PFSK-1 (cell line): Measurements from ENCODE around the gene MEGF11.

Source experiments
- POLR2AphosphoS5 ChIP-seq: IDR thresholded peaks from 2 replicates; pipeline ENCODE4 v1.6.1; 2012; ENCODE audit warnings: low read depth, mild to moderate bottlenecking, control low read depth, low read length, moderate library complexity
- REST ChIP-seq, 2 experiments: IDR thresholded peaks; 2 replicates each; pipeline versions ENCODE4 v1.6.1 to v1.8.0; 2011 to 2012; ENCODE audit warnings: low read depth in 2 of 2, low read length in 2 of 2, control low read depth in 1 of 2, inconsistent platforms in 1 of 2, mild to moderate bottlenecking in 1 of 2, moderate library complexity in 1 of 2; ENCODE audit not compliant: insufficient read depth in 1 of 2
- SIN3A ChIP-seq: IDR thresholded peaks from 2 replicates; pipeline ENCODE4 v1.6.1; 2012; ENCODE audit warnings: mild to moderate bottlenecking, low read length, moderate library complexity, borderline replicate concordance; ENCODE audit not compliant: insufficient read depth

GRCh38 chr15:66126031-66126441 lies 127.5 kb downstream of the MEGF11 start:
- no peak for TF ChIP-seq REST (IDR thresholded peaks at IDR 0.05; ENCODE audit: insufficient read depth in 1 of 2, low read depth in 2 of 2, low read length in 2 of 2)
- no peak for TF ChIP-seq POLR2AphosphoS5
- no peak for TF ChIP-seq SIN3A
